HepG2 (cell line): ENCODE results near the gene CDK3. TPM values are rescaled to one million over a fixed set of nuclear protein-coding genes. Genes with fewer than 3 reads are reported as not detected.

Source experiments
- ATF6 ChIP-seq: sonication (generic); formaldehyde crosslinking; conservative IDR thresholded peaks from 2 replicates; pipeline ENCODE4 v1.4.0; 2020; ENCODE audit warnings: missing genetic modification reagents
- DBP ChIP-seq: sonication (generic); formaldehyde crosslinking; IDR thresholded peaks from 2 replicates; pipeline ENCODE4 v1.4.0; 2020; ENCODE audit warnings: missing genetic modification reagents; ENCODE audit errors: not compliant biosample characterization
- DNMT3B ChIP-seq: conservative IDR thresholded peaks from 2 replicates; pipeline ENCODE4 v1.6.1; 2016; ENCODE audit warnings: missing biosample characterization, control low read depth
- HOMEZ ChIP-seq: IDR thresholded peaks from 2 replicates; pipeline ENCODE4 v1.6.1; 2016; ENCODE audit warnings: low read depth
- KLF15 ChIP-seq: sonication (generic); formaldehyde crosslinking; IDR thresholded peaks from 2 replicates; pipeline ENCODE4 v1.8.1; 2023; ENCODE audit warnings: borderline replicate concordance, mild to moderate bottlenecking, inconsistent platforms, missing genetic modification reagents, mixed read lengths
- MAFG ChIP-seq: sonication (generic); formaldehyde crosslinking; IDR thresholded peaks from 2 replicates; pipeline ENCODE4 v1.5.1; 2020; ENCODE audit warnings: mild to moderate bottlenecking, missing genetic modification reagents
- MNT ChIP-seq: fragments of 450-650 bp; IDR thresholded peaks from 2 replicates; pipeline ENCODE4 v1.6.1; 2016
- NAIF1 ChIP-seq: sonication (generic); formaldehyde crosslinking; IDR thresholded peaks from 2 replicates; pipeline ENCODE4 v1.5.0; 2020; ENCODE audit warnings: mild to moderate bottlenecking, missing genetic modification reagents, borderline replicate concordance
- PCBP2 ChIP-seq: fragments of 200-400 bp; formaldehyde crosslinking; optimal IDR thresholded peaks from 2 replicates; pipeline ENCODE3; 2018; ENCODE audit warnings: low read length, low read depth; ENCODE audit not compliant: poor library complexity, severe bottlenecking
- PTBP1 ChIP-seq: fragments of 200-400 bp; formaldehyde crosslinking; IDR thresholded peaks from 2 replicates; pipeline ENCODE4 v1.6.1; 2018; ENCODE audit warnings: low read length, low read depth; ENCODE audit not compliant: poor library complexity, severe bottlenecking
- SOX13 ChIP-seq, 3 experiments: fragments of 450-650 bp in 1 of 3; sonication (generic) in 1 of 3; formaldehyde crosslinking in 1 of 3; IDR thresholded peaks in 2 of 3; conservative IDR thresholded peaks in 1 of 3; 2 replicates each; pipeline versions ENCODE4 v1.5.0 to v1.6.1; 2016 to 2020; ENCODE audit warnings: antibody characterized with exemption in 1 of 3, mild to moderate bottlenecking in 1 of 3, missing compliant biosample characterization in 1 of 3, missing genetic modification reagents in 1 of 3, moderate library complexity in 1 of 3
- TCF7 ChIP-seq: sonication (generic); IDR thresholded peaks from 2 replicates; pipeline ENCODE4 v1.6.1; 2016; ENCODE audit warnings: antibody characterized with exemption, low read depth
- UBTF ChIP-seq: sonication (generic); formaldehyde crosslinking; IDR thresholded peaks from 2 replicates; pipeline ENCODE4 v1.4.0; 2020; ENCODE audit warnings: mild to moderate bottlenecking, missing genetic modification reagents
- ZNF225 ChIP-seq: sonication (generic); formaldehyde crosslinking; IDR thresholded peaks from 2 replicates; pipeline ENCODE4 v1.4.0; 2020; ENCODE audit warnings: mild to moderate bottlenecking, missing genetic modification reagents
- ZNF484 ChIP-seq: sonication (generic); formaldehyde crosslinking; IDR thresholded peaks from 2 replicates; pipeline ENCODE4 v1.5.1; 2020; ENCODE audit warnings: mild to moderate bottlenecking, low read depth, missing genetic modification reagents, borderline replicate concordance
- ZNF674 ChIP-seq: sonication (generic); formaldehyde crosslinking; IDR thresholded peaks from 2 replicates; pipeline ENCODE4 v1.5.0; 2020; ENCODE audit warnings: low read depth, mild to moderate bottlenecking, missing genetic modification reagents
- ZNF772 ChIP-seq: sonication (generic); formaldehyde crosslinking; IDR thresholded peaks from 2 replicates; pipeline ENCODE4 v1.5.0; 2020; ENCODE audit warnings: mild to moderate bottlenecking, missing genetic modification reagents
- ZNF773 ChIP-seq: sonication (generic); formaldehyde crosslinking; IDR thresholded peaks from 2 replicates; pipeline ENCODE4 v1.4.0; 2020; ENCODE audit warnings: missing genetic modification reagents, borderline replicate concordance
- ZNF792 ChIP-seq: IDR thresholded peaks from 2 replicates; pipeline ENCODE4 v1.6.1; 2016
- polyA plus RNA-seq, 8 experiments: library from polyadenylated mRNA; depleted of rRNA in 3 of 8; stranded (reverse) in 7 of 8; unstranded in 1 of 8; fragments of >200 nt; fragmentation: Illumina TruSeq in 4 of 8; extraction: Trizol in 4 of 8; gene quantifications; 2 replicates each; pipeline versions ENCODE4 v1.2.1 to v1.2.3, GENCODE V29; 2011 to 2016; ENCODE audit warnings: low read depth in 4 of 8, missing spikeins in 1 of 8, mixed read lengths in 1 of 8; ENCODE audit not compliant: insufficient read depth in 1 of 8
- total RNA-seq, 5 experiments: library from RNA; depleted of rRNA; stranded (reverse); fragments of >200 nt; fragmentation: Illumina TruSeq; extraction: Trizol; gene quantifications; 2 replicates each; pipeline ENCODE4 v1.2.3, GENCODE V29; 2016; ENCODE audit warnings: low read depth in 1 of 5

CDK3 gene
- total and polyA plus RNA-seq, 2 of the 13 experiments (the other 11 are each of a cell fraction or from before 2014, with no cell fraction given): 5.8 to 11.4 TPM

- TF ChIP-seq ZNF674 (CRISPR knock-in tag) (no peak), ZNF792 (peak; percentile 24; the same call in 1 of the 2 replicates), PTBP1 (no peak), DNMT3B (CRISPR knock-in tag) (no peak), ZNF225 (CRISPR knock-in tag) (peak; percentile 24; the same call in 1 of the 2 replicates), HOMEZ (CRISPR knock-in tag) (no peak), PCBP2 (no peak), TCF7 (no peak), ATF6 (CRISPR knock-in tag) (no peak), ZNF484 (CRISPR knock-in tag) (no peak), ZNF772 (CRISPR knock-in tag) (no peak), SOX13 (IDR thresholded peaks at IDR 0.05) (no peak), SOX13 (CRISPR knock-in tag; conservative IDR thresholded peaks at IDR 0.05 in 1 of 2, IDR thresholded peaks at IDR 0.05 in 1 of 2) (peak in 1 of 2 experiments; percentile 31; a peak in 2 of 4 replicates), ZNF773 (CRISPR knock-in tag) (no peak), KLF15 (no peak), DBP (CRISPR knock-in tag) (no peak), UBTF (CRISPR knock-in tag) (peak; percentile 43; the same call in 1 of the 2 replicates), MNT (no peak), MAFG (no peak), NAIF1 (CRISPR knock-in tag) (no peak)
These were observed 470 bp upstream of the CDK3 start (continued) for GRCh38 chr17:76000016-76000754.
